H9 (cell line): ENCODE results near the gene NHS. TPM values are rescaled to one million over a fixed set of nuclear protein-coding genes. Genes with fewer than 3 reads are reported as not detected.

ENCODE experiments used
- DNase-seq: peaks from one replicate; pipeline ENCODE4 v3.0.0-alpha.2; 2017
- H2AFZ ChIP-seq: one replicate; pipeline ENCODE4 v1.6.1; 2013; ENCODE audit warnings: mild to moderate bottlenecking, low read length, control low read depth, moderate library complexity
- H2AK5ac ChIP-seq: 2 replicates; pipeline ENCODE4 v1.6.1; 2013; ENCODE audit warnings: low read length, control low read depth, mixed read lengths; ENCODE audit not compliant: insufficient read length
- H2BK120ac ChIP-seq: one replicate; pipeline ENCODE4 v1.6.1; 2013; ENCODE audit warnings: low read depth, mild to moderate bottlenecking, low read length, control low read depth, inconsistent platforms; ENCODE audit not compliant: poor library complexity, severe bottlenecking
- H2BK12ac ChIP-seq: 2 replicates; pipeline ENCODE4 v1.6.1; 2013; ENCODE audit warnings: low read length, control low read depth, mixed read lengths, low read depth; ENCODE audit not compliant: insufficient read length
- H2BK15ac ChIP-seq: 2 replicates; pipeline ENCODE4 v1.6.1; 2013; ENCODE audit warnings: low read depth, low read length, control low read depth
- H2BK20ac ChIP-seq: one replicate; pipeline ENCODE4 v1.6.1; 2013; ENCODE audit warnings: low read depth, mild to moderate bottlenecking, low read length, control low read depth, inconsistent platforms; ENCODE audit not compliant: poor library complexity, severe bottlenecking
- H2BK5ac ChIP-seq: 2 replicates; pipeline ENCODE4 v1.6.1; 2013; ENCODE audit warnings: low read length, control low read depth, mixed read lengths; ENCODE audit not compliant: insufficient read length
- H3K14ac ChIP-seq: 2 replicates; pipeline ENCODE4 v1.6.1; 2013; ENCODE audit warnings: low read length, control low read depth; ENCODE audit not compliant: insufficient read depth
- H3K18ac ChIP-seq: 2 replicates; pipeline ENCODE4 v1.6.1; 2013; ENCODE audit warnings: low read depth, mild to moderate bottlenecking, mixed read lengths, low read length, control low read depth; ENCODE audit not compliant: insufficient read length
- H3K23ac ChIP-seq: 2 replicates; pipeline ENCODE4 v1.6.1; 2013; ENCODE audit warnings: low read length, control low read depth, mixed read lengths, low read depth; ENCODE audit not compliant: insufficient read length
- H3K23me2 ChIP-seq: 2 replicates; pipeline ENCODE4 v1.6.1; 2013; ENCODE audit warnings: low read depth, mild to moderate bottlenecking, mixed read lengths, low read length, control low read depth; ENCODE audit not compliant: insufficient read length, poor library complexity, severe bottlenecking
- H3K27ac ChIP-seq: 2 replicates; pipeline ENCODE4 v1.5.1; 2013; ENCODE audit warnings: low read length, control low read depth, mixed read lengths, low read depth; ENCODE audit not compliant: insufficient read length
- H3K27me3 ChIP-seq: 2 replicates; pipeline ENCODE4 v1.6.1; 2013; ENCODE audit warnings: low read length, control low read depth, inconsistent platforms; ENCODE audit not compliant: insufficient read depth
- H3K4ac ChIP-seq: 2 replicates; pipeline ENCODE4 v1.6.1; 2013; ENCODE audit warnings: low read depth, mild to moderate bottlenecking, control low read depth, inconsistent platforms, low read length, moderate library complexity
- H3K4me1 ChIP-seq: 2 replicates; pipeline ENCODE4 v1.6.1; 2013; ENCODE audit warnings: low read length, control low read depth, inconsistent platforms; ENCODE audit not compliant: insufficient read depth
- H3K4me2 ChIP-seq: 2 replicates; pipeline ENCODE4 v1.6.1; 2013; ENCODE audit warnings: low read length, control low read depth, mixed read lengths; ENCODE audit not compliant: insufficient read length, insufficient read depth
- H3K56ac ChIP-seq: 2 replicates; pipeline ENCODE4 v1.6.1; 2013; ENCODE audit warnings: low read depth, mild to moderate bottlenecking, mixed read lengths, low read length, control low read depth; ENCODE audit not compliant: insufficient read length
- H3K79me1 ChIP-seq: 2 replicates; pipeline ENCODE4 v1.6.1; 2013; ENCODE audit warnings: low read depth, mild to moderate bottlenecking, moderate library complexity, low read length, control low read depth, inconsistent platforms; ENCODE audit not compliant: insufficient read depth, poor library complexity, severe bottlenecking
- H3K79me2 ChIP-seq: 2 replicates; pipeline ENCODE4 v1.6.1; 2013; ENCODE audit warnings: low read length, control low read depth, inconsistent platforms; ENCODE audit not compliant: insufficient read depth
- H3K9ac ChIP-seq: 2 replicates; pipeline ENCODE4 v1.6.1; 2013; ENCODE audit warnings: low read length, control low read depth, mixed read lengths; ENCODE audit not compliant: insufficient read length; ENCODE audit errors: extremely low read depth
- H3K9me3 ChIP-seq: one replicate; pipeline ENCODE4 v1.6.1; 2013; ENCODE audit warnings: low read depth, low read length, inconsistent platforms; ENCODE audit not compliant: control insufficient read depth
- H3T11ph ChIP-seq: one replicate; pipeline ENCODE4 v1.6.1; 2013; ENCODE audit warnings: mild to moderate bottlenecking, low read length, control low read depth, inconsistent platforms
- H4K20me1 ChIP-seq: one replicate; pipeline ENCODE4 v1.6.1; 2013; ENCODE audit not compliant: control insufficient read depth, insufficient read length, insufficient read depth
- H4K5ac ChIP-seq: 2 replicates; pipeline ENCODE4 v1.6.1; 2013; ENCODE audit warnings: low read depth, mild to moderate bottlenecking, mixed read lengths, low read length, control low read depth; ENCODE audit not compliant: insufficient read length
- H4K8ac ChIP-seq: replicated peaks from 2 replicates; pipeline ENCODE4 v1.6.1; 2013; ENCODE audit warnings: low read length, control low read depth, mixed read lengths, low read depth; ENCODE audit not compliant: insufficient read length
- H4K91ac ChIP-seq: 2 replicates; pipeline ENCODE4 v1.6.1; 2013; ENCODE audit warnings: low read depth, mild to moderate bottlenecking, moderate library complexity, mixed read lengths, low read length, control low read depth; ENCODE audit not compliant: insufficient read length
- H3K27ac Mint-ChIP-seq, 3 experiments: 2 replicates in 2 of 3; 3 replicates in 1 of 3; pipeline ENCODE4 v1.8.0; 2020 to 2021; ENCODE audit warnings: mixed read lengths in 3 of 3, mild to moderate bottlenecking in 1 of 3, moderate library complexity in 1 of 3
- H3K27me3 Mint-ChIP-seq: 2 replicates; pipeline ENCODE4 v1.8.0; 2021; ENCODE audit warnings: low read depth, mild to moderate bottlenecking, moderate library complexity, mixed read lengths
- H3K36me3 Mint-ChIP-seq, 3 experiments: 2 replicates in 2 of 3; 3 replicates in 1 of 3; pipeline ENCODE4 v1.8.0; 2020 to 2021; ENCODE audit warnings: low read depth in 3 of 3, mixed read lengths in 3 of 3; ENCODE audit not compliant: insufficient read depth in 1 of 3
- H3K4me1 Mint-ChIP-seq, 2 experiments: 2 replicates each; pipeline ENCODE4 v1.8.0; 2020; ENCODE audit warnings: mixed read lengths in 2 of 2
- H3K4me3 Mint-ChIP-seq, 2 experiments: 2 replicates in 1 of 2; 3 replicates in 1 of 2; pipeline ENCODE4 v1.8.0; 2020 to 2021; ENCODE audit warnings: mild to moderate bottlenecking in 2 of 2, mixed read lengths in 2 of 2, moderate library complexity in 1 of 2
- H3K9me3 Mint-ChIP-seq, 2 experiments: 2 replicates in 1 of 2; 3 replicates in 1 of 2; pipeline ENCODE4 v1.8.0; 2020; ENCODE audit warnings: mild to moderate bottlenecking in 2 of 2, mixed read lengths in 2 of 2, moderate library complexity in 1 of 2
- WGBS: extraction: QIAGEN DNeasy Blood & Tissue Kit; methylation state at CpG from one replicate; pipeline ENCODE4 v1.1.7; 2013; ENCODE audit warnings: missing lambda C conversion rate, low lambda C conversion rate, mixed read lengths; ENCODE audit not compliant: insufficient read length; ENCODE audit errors: extremely low coverage; 5-methylcytosine and 5-hydroxymethylcytosine counted together
- total RNA-seq: library from RNA; stranded (reverse); gene quantifications from 2 replicates; pipeline ENCODE4 v1.2.1, GENCODE V29; 2021
- TF ChIP-seq, protein P1 (sequence below): fragments of 200-600 bp; sonication (generic); conservative IDR thresholded peaks from 3 replicates; pipeline ENCODE4 v1.8.0; 2021; ENCODE audit warnings: antibody characterized with exemption, mild to moderate bottlenecking

Gene NHS
- total RNA-seq, 1 experiment from 2014 or later, result 8.7 TPM

GRCh38 chrX:17617806-17618205 is 242.8 kb downstream of the NHS start:
- no peaks in the 10 kb centered on the region for H3K79me2 ChIP-seq
- no peak overlapping the region for H2AK5ac ChIP-seq
- no peaks in the 10 kb centered on the region for H3K23me2 ChIP-seq
- H3K27ac ChIP-seq, result no peak overlapping the region
- H3K4me3 Mint-ChIP-seq, result no peak overlapping the region
- no peak overlapping the region for H3K56ac ChIP-seq
- no peak overlapping the region for H2BK5ac ChIP-seq
- H4K20me1 ChIP-seq, result no peaks in the 10 kb centered on the region
- H3K4me1 Mint-ChIP-seq, result peaks cover 31 to 38% of the 10 kb centered on the region in 2 experiments
- no peak overlapping the region for H2BK15ac ChIP-seq
- H3K18ac ChIP-seq, result no peak overlapping the region
- H3K4me2 ChIP-seq, result no peak overlapping the region
- TF ChIP-seq, protein P1, sequence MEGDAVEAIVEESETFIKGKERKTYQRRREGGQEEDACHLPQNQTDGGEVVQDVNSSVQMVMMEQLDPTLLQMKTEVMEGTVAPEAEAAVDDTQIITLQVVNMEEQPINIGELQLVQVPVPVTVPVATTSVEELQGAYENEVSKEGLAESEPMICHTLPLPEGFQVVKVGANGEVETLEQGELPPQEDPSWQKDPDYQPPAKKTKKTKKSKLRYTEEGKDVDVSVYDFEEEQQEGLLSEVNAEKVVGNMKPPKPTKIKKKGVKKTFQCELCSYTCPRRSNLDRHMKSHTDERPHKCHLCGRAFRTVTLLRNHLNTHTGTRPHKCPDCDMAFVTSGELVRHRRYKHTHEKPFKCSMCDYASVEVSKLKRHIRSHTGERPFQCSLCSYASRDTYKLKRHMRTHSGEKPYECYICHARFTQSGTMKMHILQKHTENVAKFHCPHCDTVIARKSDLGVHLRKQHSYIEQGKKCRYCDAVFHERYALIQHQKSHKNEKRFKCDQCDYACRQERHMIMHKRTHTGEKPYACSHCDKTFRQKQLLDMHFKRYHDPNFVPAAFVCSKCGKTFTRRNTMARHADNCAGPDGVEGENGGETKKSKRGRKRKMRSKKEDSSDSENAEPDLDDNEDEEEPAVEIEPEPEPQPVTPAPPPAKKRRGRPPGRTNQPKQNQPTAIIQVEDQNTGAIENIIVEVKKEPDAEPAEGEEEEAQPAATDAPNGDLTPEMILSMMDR, result no peak
- peaks cover 4% of the 10 kb centered on the region for H3K9me3 ChIP-seq
- H3K36me3 Mint-ChIP-seq, result peaks cover 0 to 2% (median 0%) of the 10 kb centered on the region in 3 experiments; a peak in 1 of 7 replicates
- H2BK20ac ChIP-seq, result no peak overlapping the region
- no peak overlapping the region for H4K8ac ChIP-seq
- H4K91ac ChIP-seq, result no peak overlapping the region
- no peak overlapping the region for H2BK12ac ChIP-seq
- H3K14ac ChIP-seq, result no peak overlapping the region
- H4K5ac ChIP-seq, result no peak overlapping the region
- no peaks in the 10 kb centered on the region for H3K9me3 Mint-ChIP-seq
- no peak overlapping the region for H3K4ac ChIP-seq
- H3K4me1 ChIP-seq, result peaks cover 2% of the 10 kb centered on the region; the same call in 1 of the 2 replicates
- H3T11ph ChIP-seq, result no peak overlapping the region
- H3K23ac ChIP-seq, result no peak overlapping the region
- no peaks in the 10 kb centered on the region for H3K79me1 ChIP-seq
- no CpG with 5 or more reads among the region's 3 CpGs for WGBS
- H3K9ac ChIP-seq, result no peak overlapping the region
- H3K27me3 ChIP-seq, result no peaks in the 10 kb centered on the region
- no peaks in the 10 kb centered on the region for H3K27me3 Mint-ChIP-seq
- H2AFZ ChIP-seq, result no peak overlapping the region
- no peak overlapping the region for H3K27ac Mint-ChIP-seq
- DNase-seq, result no peak
- no peak overlapping the region for H2BK120ac ChIP-seq
